H9 (cell line): ENCODE data around the gene TAF5L. TPM values are rescaled to one million over a fixed set of nuclear protein-coding genes. Genes with fewer than 3 reads are reported as not detected.

Experiments used
- DNase-seq: peaks from one replicate; pipeline ENCODE4 v3.0.0-alpha.2; 2017
- H2AFZ ChIP-seq: one replicate; pipeline ENCODE4 v1.6.1; 2013; ENCODE audit warnings: mild to moderate bottlenecking, low read length, control low read depth, moderate library complexity
- H2AK5ac ChIP-seq: 2 replicates; pipeline ENCODE4 v1.6.1; 2013; ENCODE audit warnings: low read length, control low read depth, mixed read lengths; ENCODE audit not compliant: insufficient read length
- H2BK120ac ChIP-seq: one replicate; pipeline ENCODE4 v1.6.1; 2013; ENCODE audit warnings: low read depth, mild to moderate bottlenecking, low read length, control low read depth, inconsistent platforms; ENCODE audit not compliant: poor library complexity, severe bottlenecking
- H2BK12ac ChIP-seq: 2 replicates; pipeline ENCODE4 v1.6.1; 2013; ENCODE audit warnings: low read length, control low read depth, mixed read lengths, low read depth; ENCODE audit not compliant: insufficient read length
- H2BK15ac ChIP-seq: 2 replicates; pipeline ENCODE4 v1.6.1; 2013; ENCODE audit warnings: low read depth, low read length, control low read depth
- H2BK20ac ChIP-seq: one replicate; pipeline ENCODE4 v1.6.1; 2013; ENCODE audit warnings: low read depth, mild to moderate bottlenecking, low read length, control low read depth, inconsistent platforms; ENCODE audit not compliant: poor library complexity, severe bottlenecking
- H2BK5ac ChIP-seq: 2 replicates; pipeline ENCODE4 v1.6.1; 2013; ENCODE audit warnings: low read length, control low read depth, mixed read lengths; ENCODE audit not compliant: insufficient read length
- H3K14ac ChIP-seq: 2 replicates; pipeline ENCODE4 v1.6.1; 2013; ENCODE audit warnings: low read length, control low read depth; ENCODE audit not compliant: insufficient read depth
- H3K18ac ChIP-seq: 2 replicates; pipeline ENCODE4 v1.6.1; 2013; ENCODE audit warnings: low read depth, mild to moderate bottlenecking, mixed read lengths, low read length, control low read depth; ENCODE audit not compliant: insufficient read length
- H3K23ac ChIP-seq: 2 replicates; pipeline ENCODE4 v1.6.1; 2013; ENCODE audit warnings: low read length, control low read depth, mixed read lengths, low read depth; ENCODE audit not compliant: insufficient read length
- H3K23me2 ChIP-seq: 2 replicates; pipeline ENCODE4 v1.6.1; 2013; ENCODE audit warnings: low read depth, mild to moderate bottlenecking, mixed read lengths, low read length, control low read depth; ENCODE audit not compliant: insufficient read length, poor library complexity, severe bottlenecking
- H3K27ac ChIP-seq: 2 replicates; pipeline ENCODE4 v1.5.1; 2013; ENCODE audit warnings: low read length, control low read depth, mixed read lengths, low read depth; ENCODE audit not compliant: insufficient read length
- H3K27me3 ChIP-seq: 2 replicates; pipeline ENCODE4 v1.6.1; 2013; ENCODE audit warnings: low read length, control low read depth, inconsistent platforms; ENCODE audit not compliant: insufficient read depth
- H3K4ac ChIP-seq: 2 replicates; pipeline ENCODE4 v1.6.1; 2013; ENCODE audit warnings: low read depth, mild to moderate bottlenecking, control low read depth, inconsistent platforms, low read length, moderate library complexity
- H3K4me1 ChIP-seq: 2 replicates; pipeline ENCODE4 v1.6.1; 2013; ENCODE audit warnings: low read length, control low read depth, inconsistent platforms; ENCODE audit not compliant: insufficient read depth
- H3K4me2 ChIP-seq: 2 replicates; pipeline ENCODE4 v1.6.1; 2013; ENCODE audit warnings: low read length, control low read depth, mixed read lengths; ENCODE audit not compliant: insufficient read length, insufficient read depth
- H3K56ac ChIP-seq: 2 replicates; pipeline ENCODE4 v1.6.1; 2013; ENCODE audit warnings: low read depth, mild to moderate bottlenecking, mixed read lengths, low read length, control low read depth; ENCODE audit not compliant: insufficient read length
- H3K79me1 ChIP-seq: 2 replicates; pipeline ENCODE4 v1.6.1; 2013; ENCODE audit warnings: low read depth, mild to moderate bottlenecking, moderate library complexity, low read length, control low read depth, inconsistent platforms; ENCODE audit not compliant: insufficient read depth, poor library complexity, severe bottlenecking
- H3K79me2 ChIP-seq: 2 replicates; pipeline ENCODE4 v1.6.1; 2013; ENCODE audit warnings: low read length, control low read depth, inconsistent platforms; ENCODE audit not compliant: insufficient read depth
- H3K9ac ChIP-seq: 2 replicates; pipeline ENCODE4 v1.6.1; 2013; ENCODE audit warnings: low read length, control low read depth, mixed read lengths; ENCODE audit not compliant: insufficient read length; ENCODE audit errors: extremely low read depth
- H3K9me3 ChIP-seq: one replicate; pipeline ENCODE4 v1.6.1; 2013; ENCODE audit warnings: low read depth, low read length, inconsistent platforms; ENCODE audit not compliant: control insufficient read depth
- H3T11ph ChIP-seq: one replicate; pipeline ENCODE4 v1.6.1; 2013; ENCODE audit warnings: mild to moderate bottlenecking, low read length, control low read depth, inconsistent platforms
- H4K20me1 ChIP-seq: one replicate; pipeline ENCODE4 v1.6.1; 2013; ENCODE audit not compliant: control insufficient read depth, insufficient read length, insufficient read depth
- H4K5ac ChIP-seq: 2 replicates; pipeline ENCODE4 v1.6.1; 2013; ENCODE audit warnings: low read depth, mild to moderate bottlenecking, mixed read lengths, low read length, control low read depth; ENCODE audit not compliant: insufficient read length
- H4K8ac ChIP-seq: replicated peaks from 2 replicates; pipeline ENCODE4 v1.6.1; 2013; ENCODE audit warnings: low read length, control low read depth, mixed read lengths, low read depth; ENCODE audit not compliant: insufficient read length
- H4K91ac ChIP-seq: 2 replicates; pipeline ENCODE4 v1.6.1; 2013; ENCODE audit warnings: low read depth, mild to moderate bottlenecking, moderate library complexity, mixed read lengths, low read length, control low read depth; ENCODE audit not compliant: insufficient read length
- H3K27ac Mint-ChIP-seq, 3 experiments: 2 replicates in 2 of 3; 3 replicates in 1 of 3; pipeline ENCODE4 v1.8.0; 2020 to 2021; ENCODE audit warnings: mixed read lengths in 3 of 3, mild to moderate bottlenecking in 1 of 3, moderate library complexity in 1 of 3
- H3K27me3 Mint-ChIP-seq: 2 replicates; pipeline ENCODE4 v1.8.0; 2021; ENCODE audit warnings: low read depth, mild to moderate bottlenecking, moderate library complexity, mixed read lengths
- H3K36me3 Mint-ChIP-seq, 3 experiments: 2 replicates in 2 of 3; 3 replicates in 1 of 3; pipeline ENCODE4 v1.8.0; 2020 to 2021; ENCODE audit warnings: low read depth in 3 of 3, mixed read lengths in 3 of 3; ENCODE audit not compliant: insufficient read depth in 1 of 3
- H3K4me1 Mint-ChIP-seq, 2 experiments: 2 replicates each; pipeline ENCODE4 v1.8.0; 2020; ENCODE audit warnings: mixed read lengths in 2 of 2
- H3K4me3 Mint-ChIP-seq, 2 experiments: 2 replicates in 1 of 2; 3 replicates in 1 of 2; pipeline ENCODE4 v1.8.0; 2020 to 2021; ENCODE audit warnings: mild to moderate bottlenecking in 2 of 2, mixed read lengths in 2 of 2, moderate library complexity in 1 of 2
- H3K9me3 Mint-ChIP-seq, 2 experiments: 2 replicates in 1 of 2; 3 replicates in 1 of 2; pipeline ENCODE4 v1.8.0; 2020; ENCODE audit warnings: mild to moderate bottlenecking in 2 of 2, mixed read lengths in 2 of 2, moderate library complexity in 1 of 2
- WGBS: extraction: QIAGEN DNeasy Blood & Tissue Kit; methylation state at CpG from one replicate; pipeline ENCODE4 v1.1.7; 2013; ENCODE audit warnings: missing lambda C conversion rate, low lambda C conversion rate, mixed read lengths; ENCODE audit not compliant: insufficient read length; ENCODE audit errors: extremely low coverage; 5-methylcytosine and 5-hydroxymethylcytosine counted together
- total RNA-seq: library from RNA; stranded (reverse); gene quantifications from 2 replicates; pipeline ENCODE4 v1.2.1, GENCODE V29; 2021
- TF ChIP-seq, protein P1 (sequence below): fragments of 200-600 bp; sonication (generic); conservative IDR thresholded peaks from 3 replicates; pipeline ENCODE4 v1.8.0; 2021; ENCODE audit warnings: antibody characterized with exemption, mild to moderate bottlenecking

The TAF5L gene
- total RNA-seq, 1 experiment from 2014 or later: 30.3 TPM

DNA sequence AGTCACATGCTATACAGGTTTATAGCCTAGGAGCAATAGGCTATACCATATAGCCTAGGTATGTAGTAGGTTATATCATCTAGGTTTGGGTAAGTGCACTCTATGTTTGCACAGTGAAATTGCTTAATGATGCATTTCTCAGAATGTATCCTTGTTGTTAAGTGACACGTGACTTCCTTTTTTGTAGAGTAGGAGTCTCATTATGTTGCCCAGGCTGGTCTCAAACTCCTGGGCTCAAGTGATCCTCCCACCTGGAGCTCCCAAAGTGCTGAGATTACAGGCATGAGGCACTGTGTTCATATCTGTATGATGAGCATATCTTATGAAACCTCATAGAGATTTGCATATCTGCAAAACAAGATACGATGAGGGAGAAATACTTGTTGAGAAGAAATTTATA is 53.6 kb downstream of the TAF5L start:
- Mint-ChIP-seq H3K27ac (peak overlapping the region in 1 of 3 experiments; percentile 52; a peak in 1 of 7 replicates), H3K4me3 (no peak overlapping the region), H3K36me3 (no peaks in the 10 kb centered on the region), H3K9me3 (no peaks in the 10 kb centered on the region), H3K4me1 (peaks cover 2 to 4% of the 10 kb centered on the region in 2 experiments; a peak in 1 of 4 replicates), H3K27me3 (no peaks in the 10 kb centered on the region)
- no peak overlapping the region for H3K23ac ChIP-seq
- no peak overlapping the region for H2BK20ac ChIP-seq
- no peak overlapping the region for H3K4ac ChIP-seq
- H2AFZ ChIP-seq: no peak overlapping the region
- H2BK5ac ChIP-seq: no peak overlapping the region
- no peaks in the 10 kb centered on the region for H3K27me3 ChIP-seq
- no peak overlapping the region for H4K91ac ChIP-seq
- no peaks in the 10 kb centered on the region for H3K79me2 ChIP-seq
- H4K5ac ChIP-seq: no peak overlapping the region
- WGBS: no CpG with 5 or more reads among the region's 2 CpGs
- no peak overlapping the region for H2BK15ac ChIP-seq
- no peaks in the 10 kb centered on the region for H3K9me3 ChIP-seq
- TF ChIP-seq, protein P1, sequence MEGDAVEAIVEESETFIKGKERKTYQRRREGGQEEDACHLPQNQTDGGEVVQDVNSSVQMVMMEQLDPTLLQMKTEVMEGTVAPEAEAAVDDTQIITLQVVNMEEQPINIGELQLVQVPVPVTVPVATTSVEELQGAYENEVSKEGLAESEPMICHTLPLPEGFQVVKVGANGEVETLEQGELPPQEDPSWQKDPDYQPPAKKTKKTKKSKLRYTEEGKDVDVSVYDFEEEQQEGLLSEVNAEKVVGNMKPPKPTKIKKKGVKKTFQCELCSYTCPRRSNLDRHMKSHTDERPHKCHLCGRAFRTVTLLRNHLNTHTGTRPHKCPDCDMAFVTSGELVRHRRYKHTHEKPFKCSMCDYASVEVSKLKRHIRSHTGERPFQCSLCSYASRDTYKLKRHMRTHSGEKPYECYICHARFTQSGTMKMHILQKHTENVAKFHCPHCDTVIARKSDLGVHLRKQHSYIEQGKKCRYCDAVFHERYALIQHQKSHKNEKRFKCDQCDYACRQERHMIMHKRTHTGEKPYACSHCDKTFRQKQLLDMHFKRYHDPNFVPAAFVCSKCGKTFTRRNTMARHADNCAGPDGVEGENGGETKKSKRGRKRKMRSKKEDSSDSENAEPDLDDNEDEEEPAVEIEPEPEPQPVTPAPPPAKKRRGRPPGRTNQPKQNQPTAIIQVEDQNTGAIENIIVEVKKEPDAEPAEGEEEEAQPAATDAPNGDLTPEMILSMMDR: no peak
- H2BK120ac ChIP-seq: no peak overlapping the region
- H3K4me1 ChIP-seq: no peaks in the 10 kb centered on the region
- H3K79me1 ChIP-seq: no peaks in the 10 kb centered on the region
- no peaks in the 10 kb centered on the region for H4K20me1 ChIP-seq
- no peak overlapping the region for H3K9ac ChIP-seq
- no peak for DNase-seq
- no peak overlapping the region for H3K4me2 ChIP-seq
- H3K18ac ChIP-seq: no peak overlapping the region
- H2BK12ac ChIP-seq: no peak overlapping the region
- H3T11ph ChIP-seq: no peak overlapping the region
- no peaks in the 10 kb centered on the region for H3K23me2 ChIP-seq
- H3K27ac ChIP-seq: no peak overlapping the region
- H4K8ac ChIP-seq: no peak overlapping the region
- no peak overlapping the region for H3K56ac ChIP-seq
- no peak overlapping the region for H3K14ac ChIP-seq
- H2AK5ac ChIP-seq: no peak overlapping the region
